Fibroblast of pulmonary artery (primary cell): ENCODE data around the gene NCOR1.

ENCODE experiments used
- DNase-seq: peaks from one replicate; pipeline ENCODE4 v3.0.0-alpha.2; 2010; ENCODE audit warnings: low read depth
- H3K4me3 ChIP-seq: replicated peaks from 2 replicates; pipeline ENCODE4 v1.5.1; 2011; ENCODE audit warnings: low read depth, mild to moderate bottlenecking, control low read depth, low read length, moderate library complexity
- TF ChIP-seq, protein P1 (sequence below): IDR thresholded peaks from 2 replicates; pipeline ENCODE4 v1.5.1; 2011; ENCODE audit warnings: mild to moderate bottlenecking, control low read depth, low read length, inconsistent platforms; ENCODE audit errors: missing control alignments

NCOR1 gene

DNA sequence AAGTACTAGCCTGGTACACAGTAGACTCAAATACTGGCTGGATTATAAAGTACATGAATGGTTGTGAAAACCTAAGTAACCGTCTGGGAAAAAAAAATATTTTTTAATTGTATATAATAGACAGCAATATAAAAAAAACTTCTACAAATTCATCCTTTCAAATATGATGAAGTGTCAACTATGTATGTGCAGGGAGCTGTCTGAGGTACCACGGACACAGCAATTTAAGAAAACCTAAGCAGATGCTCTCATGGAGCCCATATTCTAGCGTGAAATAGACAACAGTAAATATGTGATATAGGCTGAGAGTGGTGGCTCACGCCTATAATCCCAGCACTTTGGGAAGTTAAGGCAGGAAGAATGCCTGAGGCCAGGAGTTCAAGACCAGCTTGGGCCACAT lies 111.1 kb downstream of the NCOR1 start:
- TF ChIP-seq, protein P1, sequence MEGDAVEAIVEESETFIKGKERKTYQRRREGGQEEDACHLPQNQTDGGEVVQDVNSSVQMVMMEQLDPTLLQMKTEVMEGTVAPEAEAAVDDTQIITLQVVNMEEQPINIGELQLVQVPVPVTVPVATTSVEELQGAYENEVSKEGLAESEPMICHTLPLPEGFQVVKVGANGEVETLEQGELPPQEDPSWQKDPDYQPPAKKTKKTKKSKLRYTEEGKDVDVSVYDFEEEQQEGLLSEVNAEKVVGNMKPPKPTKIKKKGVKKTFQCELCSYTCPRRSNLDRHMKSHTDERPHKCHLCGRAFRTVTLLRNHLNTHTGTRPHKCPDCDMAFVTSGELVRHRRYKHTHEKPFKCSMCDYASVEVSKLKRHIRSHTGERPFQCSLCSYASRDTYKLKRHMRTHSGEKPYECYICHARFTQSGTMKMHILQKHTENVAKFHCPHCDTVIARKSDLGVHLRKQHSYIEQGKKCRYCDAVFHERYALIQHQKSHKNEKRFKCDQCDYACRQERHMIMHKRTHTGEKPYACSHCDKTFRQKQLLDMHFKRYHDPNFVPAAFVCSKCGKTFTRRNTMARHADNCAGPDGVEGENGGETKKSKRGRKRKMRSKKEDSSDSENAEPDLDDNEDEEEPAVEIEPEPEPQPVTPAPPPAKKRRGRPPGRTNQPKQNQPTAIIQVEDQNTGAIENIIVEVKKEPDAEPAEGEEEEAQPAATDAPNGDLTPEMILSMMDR = no peak
- H3K4me3 ChIP-seq = no peak overlapping the region
- no peak for DNase-seq

DNA sequence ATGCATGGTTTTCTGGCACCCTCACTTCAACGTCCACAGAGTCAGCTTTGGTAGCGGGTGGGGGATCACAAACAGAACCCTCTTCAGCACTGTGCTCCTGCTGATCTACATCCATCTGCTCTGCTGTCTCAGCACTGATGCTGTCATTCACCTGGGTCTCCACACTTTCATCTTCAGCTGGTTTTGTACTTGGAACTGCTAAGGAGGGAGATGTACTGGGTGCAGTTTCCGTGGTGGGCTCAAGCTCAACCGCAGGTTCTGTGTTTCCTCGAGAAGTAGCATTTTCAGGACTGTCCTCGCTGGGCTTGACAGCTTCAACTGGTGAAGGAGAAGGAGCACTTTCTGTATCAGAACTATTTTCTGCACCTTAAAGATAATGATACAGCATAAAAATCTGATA lies 113.9 kb downstream of the NCOR1 start:
- TF ChIP-seq, protein P1 = no peak
- no peak overlapping the region for H3K4me3 ChIP-seq
- DNase-seq = no peak

DNA sequence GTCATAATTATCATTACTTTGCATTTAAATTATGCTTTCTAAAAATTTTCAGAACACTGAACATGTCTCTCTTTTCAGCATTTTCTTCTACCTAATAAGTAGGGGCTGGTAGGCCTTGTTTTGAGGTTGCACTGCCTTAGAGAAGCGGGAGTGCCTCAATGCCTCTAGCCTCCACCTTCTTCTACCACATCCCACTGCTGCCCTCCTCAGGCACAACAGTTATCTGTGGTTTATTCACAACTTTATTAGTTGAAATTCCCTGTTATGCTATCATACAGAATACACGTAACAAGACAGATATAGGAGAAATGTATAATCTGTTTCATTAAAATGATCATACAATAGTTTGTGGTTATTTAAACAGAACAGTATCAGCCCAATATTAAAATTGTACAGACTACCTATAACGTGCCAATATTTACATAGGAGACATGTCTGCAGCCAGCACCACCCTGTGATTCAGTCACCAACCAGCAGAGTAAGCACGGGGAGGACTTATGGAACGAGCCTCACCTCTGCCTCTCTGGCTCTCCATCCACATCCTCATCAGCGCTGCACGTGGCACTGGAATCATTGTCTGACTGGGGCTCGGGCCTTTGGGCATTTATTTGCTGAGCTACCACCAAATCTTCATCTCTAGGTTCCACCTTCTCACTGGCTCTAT lies 114.5 kb downstream of the NCOR1 start:
- TF ChIP-seq, protein P1 = peak; percentile 45
- H3K4me3 ChIP-seq = no peak overlapping the region
- DNase-seq = peak; percentile 66

DNA sequence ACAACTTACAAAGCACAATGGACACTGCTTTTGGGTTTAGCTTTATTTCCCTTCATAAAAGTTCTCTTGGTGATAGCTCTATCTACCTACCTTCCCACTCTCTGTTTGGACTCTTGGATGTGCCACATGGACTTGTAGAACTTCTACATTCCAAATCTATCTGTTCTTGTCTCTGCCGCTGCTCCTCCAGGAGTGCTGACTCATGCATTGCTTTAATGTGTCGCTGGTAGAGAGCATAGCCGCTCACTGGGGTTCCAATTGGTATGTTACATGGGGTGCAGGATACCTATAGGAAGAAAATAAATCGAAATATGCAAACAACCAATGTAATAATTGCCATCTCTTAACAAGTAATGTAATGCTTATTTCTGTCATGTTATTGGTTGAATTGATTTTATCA lies 123.6 kb downstream of the NCOR1 start:
- TF ChIP-seq, protein P1 = no peak
- DNase-seq = no peak

DNA sequence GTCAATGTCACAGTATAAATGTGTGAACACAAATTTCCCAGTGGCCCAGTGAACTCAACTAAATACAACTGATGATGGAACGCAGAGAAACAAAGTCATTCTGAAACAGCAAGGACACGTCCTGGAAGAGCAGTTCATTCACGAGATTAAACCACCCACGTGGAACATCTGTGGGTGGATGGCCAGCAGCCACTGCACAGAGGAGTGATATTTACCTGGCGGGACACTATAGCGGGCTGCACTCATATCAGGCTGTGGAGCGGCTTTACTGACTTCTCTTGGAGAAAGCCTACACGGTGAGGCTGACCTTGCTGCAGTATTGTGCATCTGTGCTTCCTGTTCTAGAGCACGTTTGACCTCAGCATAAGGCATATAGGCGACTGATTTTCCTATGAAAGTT lies 128.4 kb downstream of the NCOR1 start:
- no peak for DNase-seq
- no peak overlapping the region for H3K4me3 ChIP-seq
- TF ChIP-seq, protein P1 = no peak

More for the DNA sequence above, 123.6 kb downstream of the NCOR1 start:
- no peak overlapping the region for H3K4me3 ChIP-seq

DNA sequence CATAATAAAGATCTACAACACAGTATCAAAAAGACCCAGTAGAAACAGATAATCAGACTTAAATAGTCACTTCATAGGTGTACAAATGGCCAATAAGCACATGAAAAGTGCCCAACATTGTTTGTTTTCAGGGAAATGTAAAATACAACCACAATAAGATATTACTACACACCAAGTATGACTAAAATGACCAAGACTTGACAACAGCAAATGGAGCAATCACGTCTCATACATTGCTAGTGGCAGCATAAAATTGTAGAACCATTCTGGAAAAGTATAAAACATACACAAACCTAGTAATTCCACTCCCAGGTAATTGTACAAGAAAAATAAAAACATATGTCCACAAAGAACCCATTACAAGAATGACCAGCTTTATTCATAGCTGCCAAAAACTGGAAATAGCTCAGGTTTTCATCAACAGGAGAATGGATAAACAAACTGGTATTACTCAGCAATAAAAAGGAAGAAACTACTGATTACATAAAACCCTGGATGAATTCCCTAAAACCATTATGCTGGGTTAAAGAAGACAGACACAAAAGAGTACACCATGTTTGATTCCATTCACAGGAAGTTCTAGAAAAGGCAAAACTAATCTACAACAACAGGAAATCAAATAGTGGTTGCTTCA lies 130.2 kb downstream of the NCOR1 start:
- H3K4me3 ChIP-seq = no peak overlapping the region
- TF ChIP-seq, protein P1 = no peak
- DNase-seq = peak; percentile 85

DNA sequence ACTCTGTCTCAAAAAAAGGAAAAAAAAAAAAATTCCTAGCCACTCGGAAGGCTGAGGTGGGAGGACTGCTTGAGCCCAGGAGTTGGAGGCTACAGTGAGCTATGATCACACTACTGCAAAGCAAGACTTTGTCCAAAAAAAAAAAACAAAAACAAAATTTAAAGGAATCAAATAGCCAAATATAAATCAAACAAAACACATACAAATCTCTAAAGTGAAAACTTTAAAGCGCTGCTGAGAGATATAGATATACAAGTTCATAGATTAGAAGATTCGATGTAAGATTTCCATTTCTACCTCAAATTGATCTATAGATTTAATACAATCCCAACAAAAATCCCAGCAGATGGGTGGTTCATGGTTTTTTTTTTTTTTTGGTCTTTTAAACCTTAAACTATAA lies 132.1 kb downstream of the NCOR1 start:
- TF ChIP-seq, protein P1 = no peak
- no peak for DNase-seq
- H3K4me3 ChIP-seq = no peak overlapping the region
